Lower leg skin (tissue), 4 donors: Measurements from ENCODE around the gene IL12RB2. TPM values are rescaled to one million over a fixed set of nuclear protein-coding genes. Genes with fewer than 3 reads are reported as not detected.
"Not testable (repeated sequence)": the region's sequence is repeated elsewhere in the genome, so short reads cannot be mapped to it uniquely, and the experiment has no call there.

Source experiments
- DNase-seq, 2 donors: peaks; one replicate each; pipeline ENCODE4 v3.0.0-alpha.2; 2019; ENCODE audit warnings: low spot score in 2 of 2
- H3K4me3 ChIP-seq: fragments of 200-600 bp; sonication (generic); 2 replicates; pipeline ENCODE4 v1.5.1; 2017; ENCODE audit warnings: mild to moderate bottlenecking, low read depth; ENCODE audit not compliant: poor library complexity, severe bottlenecking
- CTCF ChIP-seq, 3 donors: fragments of 450-650 bp; IDR thresholded peaks; one replicate each; pipeline ENCODE4 v1.5.1; 2016; ENCODE audit warnings: antibody characterized with exemption in 3 of 3, mild to moderate bottlenecking in 3 of 3, moderate library complexity in 2 of 3
- POLR2A ChIP-seq, 2 donors: fragments of 450-650 bp; IDR thresholded peaks; one replicate each; pipeline ENCODE4 v1.6.1; 2016 to 2017; ENCODE audit warnings: antibody characterized with exemption in 2 of 2, mild to moderate bottlenecking in 1 of 2, moderate library complexity in 1 of 2
- WGBS, 2 donors: methylation state at CpG; one replicate each; pipeline ENCODE4 v1.1.5; 2018; 5-methylcytosine and 5-hydroxymethylcytosine counted together
- intact Hi-C: fragments of 100-400 bp; cut with DNase I; formaldehyde crosslinking; loops from one replicate; pipeline ENCODE4 v1.15.0; 2023; ENCODE audit warnings: low total_unique reads
- total RNA-seq, 4 donors: library from RNA; depleted of rRNA; stranded (reverse); fragments of >200 nt; gene quantifications; one replicate each; pipeline ENCODE4 v1.1.0, GENCODE V29; 2016

IL12RB2 gene
- total RNA-seq, 4 donors from 2014 or later = 0.76 to 3.5 (median 2.2) TPM

GRCh38 chr1:67405473-67406245 lies 98.0 kb downstream of the IL12RB2 start:
- intact Hi-C loops = no loop called here
- TF ChIP-seq POLR2A (IDR thresholded peaks at IDR 0.05) (no peak), CTCF (IDR thresholded peaks at IDR 0.05) (no peak)
- DNase-seq = no peak
- WGBS, 2 donors = 51 to 53% methylated on average over 3 of the region's 3 CpGs
- no peak overlapping the region for H3K4me3 ChIP-seq

GRCh38 chr1:67407498-67407897 lies 99.8 kb downstream of the IL12RB2 start:
- 88 to 91% methylated on average over 5 of the region's 5 CpGs for WGBS, 2 donors
- no peak for DNase-seq
- intact Hi-C loops = no loop called here
- no peak for TF ChIP-seq CTCF (IDR thresholded peaks at IDR 0.05)
- TF ChIP-seq POLR2A (IDR thresholded peaks at IDR 0.05) = no peak
- no peak overlapping the region for H3K4me3 ChIP-seq

- no peak overlapping the region for H3K4me3 ChIP-seq
- TF ChIP-seq CTCF (IDR thresholded peaks at IDR 0.05) = no peak
- TF ChIP-seq POLR2A (IDR thresholded peaks at IDR 0.05) = no peak
- WGBS, 2 donors = 92 to 95% methylated on average over 1 of the region's 1 CpG
- no peak for DNase-seq
- intact Hi-C loops = no loop called here
These were observed 100.5 kb downstream of the IL12RB2 start for GRCh38 chr1:67408148-67408547.

GRCh38 chr1:67413101-67413500 lies 105.4 kb downstream of the IL12RB2 start:
- intact Hi-C loops, DNase-seq, H3K4me3 ChIP-seq: not testable (repeated sequence)
- 64 to 75% methylated on average over 2 of the region's 2 CpGs for WGBS, 2 donors

GRCh38 chr1:67414574-67414973 lies 106.9 kb downstream of the IL12RB2 start:
- no peak overlapping the region for H3K4me3 ChIP-seq
- WGBS, 2 donors = 87 to 91% methylated on average over 2 of the region's 2 CpGs
- intact Hi-C loops = no loop called here
- TF ChIP-seq CTCF (IDR thresholded peaks at IDR 0.05) = no peak
- TF ChIP-seq POLR2A (IDR thresholded peaks at IDR 0.05) = no peak
- no peak for DNase-seq

- DNase-seq = no peak
- H3K4me3 ChIP-seq = no peak overlapping the region
- intact Hi-C loops = no loop called here
- TF ChIP-seq CTCF (IDR thresholded peaks at IDR 0.05) (no peak), POLR2A (IDR thresholded peaks at IDR 0.05) (no peak)
- 91 to 95% methylated on average over 13 of the region's 13 CpGs for WGBS, 2 donors
These were observed 107.4 kb downstream of the IL12RB2 start for GRCh38 chr1:67415041-67415440.

- WGBS, 2 donors = 85 to 86% methylated on average over 4 of the region's 4 CpGs
- H3K4me3 ChIP-seq, intact Hi-C loops, DNase-seq: not testable (repeated sequence)
These were observed 110.1 kb downstream of the IL12RB2 start for GRCh38 chr1:67417733-67418132.
